Mesangial cell (primary cell): ENCODE measurements around the gene PEX14. TPM values are rescaled to one million over a fixed set of nuclear protein-coding genes. Genes with fewer than 3 reads are reported as not detected.

Experiments used
- total RNA-seq: library from RNA; depleted of rRNA; stranded (reverse); fragments of >200 nt; gene quantifications from 2 replicates; pipeline ENCODE4 v1.2.3, GENCODE V29; 2015

PEX14 gene, protein sequence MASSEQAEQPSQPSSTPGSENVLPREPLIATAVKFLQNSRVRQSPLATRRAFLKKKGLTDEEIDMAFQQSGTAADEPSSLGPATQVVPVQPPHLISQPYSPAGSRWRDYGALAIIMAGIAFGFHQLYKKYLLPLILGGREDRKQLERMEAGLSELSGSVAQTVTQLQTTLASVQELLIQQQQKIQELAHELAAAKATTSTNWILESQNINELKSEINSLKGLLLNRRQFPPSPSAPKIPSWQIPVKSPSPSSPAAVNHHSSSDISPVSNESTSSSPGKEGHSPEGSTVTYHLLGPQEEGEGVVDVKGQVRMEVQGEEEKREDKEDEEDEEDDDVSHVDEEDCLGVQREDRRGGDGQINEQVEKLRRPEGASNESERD
- 28.5 and 29.5 TPM in 2 replicates for total RNA-seq

DNA sequence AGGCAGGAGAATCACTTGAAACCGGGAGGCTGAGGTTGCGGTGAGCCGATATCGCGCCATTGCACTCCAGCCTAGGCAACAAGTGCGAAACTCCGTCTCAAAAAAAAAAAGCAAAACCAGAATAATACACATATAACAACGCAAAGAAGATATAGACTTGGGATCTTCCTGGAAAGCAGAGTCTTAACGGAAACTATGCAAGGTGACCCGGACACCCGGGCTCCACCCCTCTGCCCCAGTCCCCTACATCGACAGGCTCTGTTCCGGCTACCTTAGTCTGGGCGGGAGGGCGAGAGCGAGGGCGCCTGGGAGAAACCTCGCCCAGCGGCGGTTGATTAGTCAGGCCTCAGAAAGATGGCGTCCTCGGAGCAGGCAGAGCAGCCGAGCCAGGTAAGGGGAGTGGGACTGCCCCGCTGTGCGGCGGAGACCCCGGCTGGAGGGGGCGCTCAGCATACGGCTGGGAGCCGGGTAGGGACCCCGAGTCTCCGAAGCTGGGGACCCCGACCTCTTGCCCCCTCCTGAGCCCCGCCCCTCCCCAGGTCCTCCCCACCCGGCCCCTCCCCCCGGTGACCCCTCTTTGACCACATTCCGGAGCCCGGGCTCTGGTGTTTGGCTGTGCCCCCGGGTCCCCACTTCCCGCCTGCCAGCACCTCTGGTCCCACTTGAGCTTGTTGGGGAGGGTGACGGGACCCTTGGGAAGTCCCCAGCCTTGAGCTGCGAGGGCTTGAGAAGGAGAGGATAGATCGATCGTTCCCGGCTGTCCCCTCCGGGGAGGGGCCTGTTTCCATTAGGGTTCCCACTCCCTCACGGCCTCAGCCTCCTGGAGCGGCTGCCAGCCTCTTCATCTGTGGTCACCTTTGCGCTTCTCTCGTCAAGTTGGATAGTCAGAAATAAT is at the start of gene PEX14:
Gene PEX14 (plus strand): TSS at position 338 of the 895 bp plus-strand sequence. CDS start 17 bp downstream, at position 355.

GRCh38 chr1:10430216-10431069 is 44.3 kb upstream of the PEX14 start, which contains the start of gene CENPS:
Gene CENPS (plus strand): TSS chr1:10430433. CDS start chr1:10430518, 85 bp downstream.

GRCh38 chr1:10449751-10450150 is 25.0 kb upstream of the PEX14 start, which contains the start of gene CORT:
Gene CORT (plus strand): TSS chr1:10450031. CDS start chr1:10450224, 193 bp downstream.

GRCh38 chr1:10472220-10473144 is 2.3 kb upstream of the PEX14 start, which contains the start of gene DFFA:
Gene DFFA (minus strand): TSS chr1:10472529. CDS start chr1:10472458, 71 bp downstream.

Other genes with a start within 250 kb of the PEX14 start
- gene PGD, start 75.9 kb upstream of the PEX14 start, total RNA-seq: 160 and 193 TPM in 2 replicates
- gene CENPS, start 44.5 kb upstream of the PEX14 start, total RNA-seq: 5.5 and 9.1 TPM in 2 replicates
- 0.25 and 0.98 TPM in 2 replicates for gene CORT, start 24.9 kb upstream of the PEX14 start, total RNA-seq
- 26.6 and 48.1 TPM in 2 replicates for gene DFFA, start 2.4 kb upstream of the PEX14 start, total RNA-seq